GDM1 (cell line): ENCODE results near the gene CCDC146.

Experiments
- DNase-seq: peaks from one replicate; lab custom pipeline; 2025; lab: John Stamatoyannopoulos, UW

CCDC146 gene

DNA sequence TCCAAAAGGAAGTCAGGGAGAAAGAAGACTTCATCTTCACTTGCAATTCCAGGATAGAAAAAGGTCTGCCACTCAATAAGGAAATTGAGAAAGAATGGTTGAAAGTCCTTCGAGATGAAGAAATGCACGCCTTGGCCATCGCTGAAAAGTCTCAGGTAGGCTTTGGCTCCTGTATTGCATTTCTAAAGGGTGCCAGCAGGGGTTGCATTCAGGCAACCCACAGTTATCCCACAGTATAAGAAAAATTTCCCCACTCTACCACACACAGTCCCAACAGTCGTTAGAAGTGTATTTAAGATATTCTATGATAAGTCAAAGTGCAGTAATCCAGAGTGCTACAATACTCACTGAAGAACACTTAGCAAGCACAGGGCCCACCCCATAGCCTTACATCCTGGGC, 170.6 kb downstream of the CCDC146 start:
- no peak for DNase-seq

GRCh38 chr7:77295549-77295948, 173.1 kb downstream of the CCDC146 start:
- no peak for DNase-seq

DNA sequence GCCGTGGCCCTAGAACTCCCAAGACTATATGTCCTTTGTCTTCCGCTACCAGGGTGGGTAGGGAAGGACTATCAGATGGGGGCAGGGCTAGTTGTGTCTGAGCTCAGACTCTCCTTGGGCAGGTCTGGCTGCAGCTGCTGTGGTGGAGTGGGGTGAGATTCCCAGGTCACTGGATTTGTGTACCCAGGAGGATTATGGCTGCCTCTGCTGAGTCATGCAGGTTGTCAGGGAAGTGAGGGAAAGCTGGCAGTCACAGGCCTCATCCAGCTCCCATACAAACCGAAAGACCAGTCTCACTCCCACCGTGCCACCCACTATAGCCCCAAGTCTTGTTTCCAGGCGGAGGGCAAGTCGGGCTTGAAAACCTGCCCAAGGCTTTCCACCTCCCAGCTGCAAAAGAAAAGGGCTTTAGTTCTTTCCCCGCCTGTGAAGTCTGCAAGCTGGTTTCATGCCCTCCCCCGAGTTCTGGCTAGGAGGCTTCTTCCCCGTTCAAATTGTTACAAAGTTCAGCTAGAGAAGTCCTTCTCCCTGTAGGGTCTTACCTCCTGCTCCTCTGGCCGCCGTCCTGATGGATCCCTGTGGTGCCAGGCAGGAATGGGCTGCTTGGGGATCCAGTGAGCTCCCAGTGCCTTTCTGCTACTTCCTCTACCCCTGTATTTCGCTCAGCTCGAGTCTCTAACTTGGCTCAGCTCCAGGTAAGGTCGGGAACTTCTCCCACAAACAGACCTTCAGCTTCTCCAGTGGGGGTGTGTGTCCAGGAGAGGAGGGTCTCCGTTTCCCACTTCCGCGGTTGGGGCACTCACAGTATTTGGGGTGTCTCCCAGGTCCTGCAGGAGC, 184.0 kb downstream of the CCDC146 start:
- DNase-seq, result peak; percentile 5

GRCh38 chr7:77308792-77309191, 186.4 kb downstream of the CCDC146 start:
- no peak for DNase-seq

DNA sequence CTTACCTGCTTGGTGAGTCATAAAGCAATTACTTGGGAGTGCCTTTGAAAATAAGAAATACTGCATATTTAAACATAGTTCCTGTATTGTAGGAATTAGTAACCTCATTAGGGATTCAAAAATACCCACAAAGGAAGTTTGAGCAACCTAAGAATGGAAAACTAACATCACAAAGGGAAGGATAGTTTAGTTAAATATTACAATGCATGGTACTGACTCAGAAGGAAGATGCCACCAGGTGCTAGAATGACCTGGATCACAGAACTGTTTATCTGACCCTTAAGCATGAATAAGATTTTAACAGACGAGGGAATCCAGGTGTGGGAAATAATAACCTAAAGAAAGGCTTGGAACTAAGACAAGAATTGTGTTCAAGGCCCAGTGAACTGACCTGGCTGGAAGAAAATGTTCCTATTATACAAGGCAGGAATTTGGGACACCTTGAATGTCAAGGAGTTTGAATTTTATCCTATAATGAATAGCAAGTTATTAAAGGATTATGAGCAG, 187.4 kb downstream of the CCDC146 start:
- DNase-seq, result no peak

DNA sequence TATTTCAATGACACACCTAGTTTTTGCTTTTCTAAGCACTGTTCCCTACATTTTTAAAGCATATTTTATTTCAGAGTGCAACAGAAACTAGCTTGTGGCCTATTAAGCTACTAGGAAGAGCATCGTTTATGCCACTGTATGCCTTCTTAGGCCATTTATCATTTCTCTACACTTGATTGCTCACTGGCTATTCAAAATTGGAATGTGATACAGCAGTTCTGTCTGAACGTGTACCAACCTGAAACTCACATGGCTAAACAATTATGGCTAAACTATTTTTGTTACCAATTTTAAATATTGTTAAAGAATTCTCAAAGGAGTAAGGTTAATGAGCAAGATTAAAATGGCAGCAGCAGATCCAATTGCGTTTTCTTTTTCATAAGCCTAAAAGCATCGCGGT, 188.6 kb downstream of the CCDC146 start:
- no peak for DNase-seq

DNA sequence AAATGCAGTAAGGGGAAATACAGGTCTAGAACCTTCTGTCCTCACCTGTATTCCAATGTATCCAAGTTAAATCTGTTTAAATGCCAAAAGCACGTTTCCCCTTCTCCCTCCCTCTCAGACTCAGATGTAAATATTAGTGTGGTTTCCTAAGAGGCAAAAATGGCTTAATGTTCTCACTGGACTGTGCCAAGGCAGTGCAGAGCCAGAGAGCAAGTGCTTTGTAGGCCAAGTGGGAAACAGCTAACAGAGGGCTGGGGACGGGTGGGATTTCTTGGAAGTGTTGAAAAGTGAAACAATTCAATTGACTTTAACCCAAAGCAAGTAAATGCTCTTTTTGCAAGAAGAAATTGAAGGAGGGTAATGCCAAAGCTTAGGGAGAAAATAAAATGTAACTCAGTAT, 190.7 kb downstream of the CCDC146 start:
- no peak for DNase-seq

- DNase-seq, result no peak
Observed at GRCh38 chr7:77313876-77314480, 191.6 kb downstream of the CCDC146 start.

- no peak for DNase-seq
Observed at GRCh38 chr7:77315182-77315591, 192.8 kb downstream of the CCDC146 start.

- DNase-seq, result peak; percentile 37
Observed at GRCh38 chr7:77316219-77316978, 194.0 kb downstream of the CCDC146 start.

GRCh38 chr7:77318019-77318418, 195.6 kb downstream of the CCDC146 start:
- no peak for DNase-seq

DNA sequence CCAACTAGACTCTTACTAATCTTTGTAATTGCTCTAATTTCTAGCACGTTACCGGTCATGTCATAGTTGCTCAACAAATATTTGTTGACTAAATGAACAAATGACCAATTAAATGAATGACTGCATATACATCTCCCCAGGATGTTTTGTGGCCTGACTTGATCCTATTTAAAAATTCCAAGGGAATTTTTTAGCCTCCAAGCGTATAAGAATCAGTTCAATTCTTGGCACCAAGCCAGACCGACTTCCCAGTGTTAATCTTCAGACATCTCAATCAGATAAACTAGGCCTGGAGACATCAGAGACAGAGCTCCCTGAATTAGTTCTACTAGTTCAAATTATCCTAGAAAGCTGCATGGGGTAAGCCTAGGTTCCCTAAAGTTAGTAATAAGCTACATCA, 197.7 kb downstream of the CCDC146 start:
- no peak for DNase-seq

GRCh38 chr7:77320714-77321113, 198.3 kb downstream of the CCDC146 start:
- no peak for DNase-seq

GRCh38 chr7:77321300-77321699, 198.9 kb downstream of the CCDC146 start:
- no peak for DNase-seq

DNA sequence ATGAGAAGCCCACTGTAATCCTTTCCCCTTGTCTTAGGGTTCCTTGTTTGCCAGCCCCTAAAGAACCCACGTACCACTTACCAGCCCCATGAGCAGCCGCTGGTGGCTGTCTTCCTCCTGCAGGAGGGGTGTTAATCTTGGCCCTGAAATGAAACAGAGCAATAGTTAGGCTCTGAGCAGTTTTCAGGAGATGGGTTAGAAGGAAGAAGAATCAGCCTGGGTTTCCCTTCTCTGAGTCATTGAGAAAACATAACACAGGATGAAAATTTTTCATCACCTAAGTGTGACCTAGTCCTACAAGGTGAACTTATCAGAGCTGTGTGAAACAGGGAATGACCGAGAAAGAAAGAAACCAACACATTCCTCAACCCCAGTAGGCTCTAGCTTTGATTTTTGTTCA, 203.7 kb downstream of the CCDC146 start:
- DNase-seq, result no peak

- DNase-seq, result peak; percentile 62
Observed at GRCh38 chr7:77327067-77327931, 204.9 kb downstream of the CCDC146 start.

GRCh38 chr7:77327932-77328628, 205.7 kb downstream of the CCDC146 start:
- DNase-seq, result peak; percentile 62

DNA sequence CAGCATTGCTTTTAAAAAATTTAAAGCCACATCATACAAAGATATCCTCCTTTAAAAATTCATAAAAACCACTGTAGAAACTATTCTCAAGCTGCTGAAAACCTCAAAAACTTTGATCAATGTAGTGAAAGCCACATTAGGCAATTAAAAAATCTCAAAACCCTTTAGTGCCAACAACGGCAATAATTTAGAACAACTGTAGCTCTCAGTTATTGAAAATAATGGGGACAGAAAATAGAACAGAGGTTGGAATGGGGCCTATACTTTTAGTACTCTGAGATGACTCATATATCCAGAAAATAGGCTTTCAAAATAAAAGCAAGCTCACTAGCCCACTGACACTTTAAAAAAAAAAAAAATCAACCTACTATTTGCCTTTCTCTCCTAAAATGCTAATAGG, 206.3 kb downstream of the CCDC146 start:
- DNase-seq, result no peak

- no peak for DNase-seq
Observed at GRCh38 chr7:77329466-77330168, 207.2 kb downstream of the CCDC146 start.

- peak; percentile 80 for DNase-seq
Observed at GRCh38 chr7:77330169-77330882, 207.9 kb downstream of the CCDC146 start.
